Measurements from ENCODE around the gene KIF6.
"Not testable (repeated sequence)": the region's sequence is repeated elsewhere in the genome, so short reads cannot be mapped to it uniquely, and the experiment has no call there.

KIF6 gene

DNA sequence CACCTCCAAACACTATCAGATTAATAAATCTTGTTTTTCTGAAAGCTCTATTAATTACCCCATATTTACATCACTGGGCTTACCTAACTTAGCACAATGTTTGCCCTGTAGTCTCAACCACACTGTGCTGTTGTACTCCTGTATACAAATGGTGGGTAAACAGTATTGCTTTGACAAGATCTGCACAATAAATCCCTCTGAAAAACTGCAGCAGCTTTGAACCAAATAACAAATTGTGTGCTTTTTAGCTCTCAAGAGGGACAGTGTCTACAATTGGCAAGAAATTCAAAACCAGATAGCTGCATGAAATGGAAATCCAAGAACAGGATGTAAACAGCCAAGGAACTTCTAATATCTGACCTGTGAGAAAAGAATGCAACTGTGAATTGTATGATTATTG lies 10.4 kb downstream of the KIF6 start:
- no peak for DNase-seq (ENCODE audit: low read depth in 2 of 2)

DNA sequence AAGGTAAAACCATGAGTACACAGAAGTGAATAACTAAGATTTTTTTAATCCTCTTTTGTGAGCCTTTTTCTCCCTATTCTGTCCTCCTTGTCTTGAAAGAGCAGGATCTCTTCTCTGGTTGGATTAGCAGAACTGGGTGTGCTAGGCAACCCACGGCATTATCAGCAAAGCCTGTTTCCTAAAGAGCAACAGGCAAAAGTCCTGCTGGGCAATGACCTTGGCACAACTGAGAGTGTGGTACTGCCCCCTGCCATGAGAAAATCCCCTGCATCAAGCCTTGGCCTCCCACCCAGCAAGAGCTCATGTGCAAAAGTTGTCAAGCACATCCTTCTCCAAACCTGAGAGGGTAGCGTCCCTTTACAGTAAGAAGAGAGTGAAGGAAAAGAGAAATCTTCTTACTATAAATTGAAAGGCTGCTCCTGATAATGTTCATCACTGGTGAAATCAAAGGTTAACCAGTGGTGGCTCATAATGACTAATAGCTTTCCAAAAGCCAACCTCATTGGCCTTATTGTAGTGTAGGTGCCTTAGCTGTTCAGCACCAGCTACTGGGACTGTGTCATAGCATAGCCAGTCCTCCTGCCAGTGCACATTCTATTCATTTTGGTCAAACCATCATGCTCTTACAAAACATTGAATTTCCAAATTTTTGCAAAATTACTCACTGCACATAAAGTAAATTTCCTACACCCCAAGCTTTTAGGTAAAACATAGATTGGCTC lies 17.1 kb downstream of the KIF6 start:
- DNase-seq (ENCODE audit: low read depth in 2 of 2) = no peak

DNA sequence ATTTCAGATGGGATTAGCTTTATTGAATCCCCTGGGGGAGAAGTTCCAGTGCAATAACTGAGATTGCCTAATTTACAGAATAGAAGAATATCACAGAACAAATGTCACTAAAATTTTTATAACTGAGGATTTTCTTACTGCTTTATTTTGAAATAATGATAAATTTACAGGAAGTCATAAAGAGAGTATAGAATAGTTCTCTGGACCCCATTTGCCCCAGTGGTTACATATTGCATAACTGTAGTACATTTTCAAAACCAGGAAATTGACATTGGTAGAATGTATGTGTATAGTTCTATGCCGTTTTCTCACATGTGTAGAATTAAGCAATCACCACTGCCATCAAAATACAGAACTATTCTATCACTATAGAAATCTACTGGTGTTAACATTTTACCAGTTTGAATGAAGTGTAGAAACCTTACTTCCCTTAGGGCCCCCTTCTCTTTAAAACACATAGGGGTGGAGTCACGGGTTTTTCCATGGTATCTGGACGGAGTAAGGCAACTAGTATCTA lies 18.3 kb downstream of the KIF6 start:
- no peak for DNase-seq (ENCODE audit: low read depth in 2 of 2)

DNA sequence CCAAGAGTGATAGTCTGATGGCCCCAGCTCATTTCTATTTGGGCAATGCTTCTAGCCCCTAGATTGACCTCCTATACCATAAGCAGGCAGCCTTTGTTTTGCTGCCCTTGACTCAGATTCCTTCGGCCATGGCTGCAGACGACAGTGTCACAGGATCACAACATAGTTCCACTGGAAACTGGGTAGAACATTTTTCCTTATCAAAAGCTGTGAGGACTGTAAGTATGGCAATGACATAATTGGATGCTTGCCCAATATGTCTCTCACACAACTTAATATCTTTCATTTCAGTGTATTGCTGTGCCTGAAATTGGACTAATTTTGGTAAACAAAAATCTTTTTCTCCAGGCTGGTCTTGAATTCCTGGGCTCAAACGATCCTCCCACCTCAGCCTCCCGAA lies 22.9 kb downstream of the KIF6 start:
- no peak for DNase-seq (ENCODE audit: low read depth in 2 of 2)

DNA sequence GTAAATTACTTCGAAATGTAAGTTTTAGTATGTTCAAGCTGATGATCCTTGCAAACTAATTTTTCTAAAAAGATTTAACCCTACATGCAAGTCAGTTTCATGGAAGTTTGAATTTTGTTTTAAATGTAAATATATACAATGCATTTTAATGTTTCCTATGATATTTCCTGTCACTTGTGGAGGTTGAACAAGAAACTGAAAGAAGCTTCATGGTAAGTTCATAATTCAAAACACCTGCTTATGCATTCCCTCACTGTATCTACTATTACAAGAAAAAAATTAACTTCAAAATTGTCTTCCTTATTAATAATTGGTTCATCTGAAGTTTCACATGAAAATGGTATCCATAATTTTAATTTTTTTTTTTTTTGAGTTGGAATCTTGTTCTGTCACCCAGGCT lies 24.8 kb downstream of the KIF6 start:
- no peak for DNase-seq (ENCODE audit: low read depth in 2 of 2)

DNA sequence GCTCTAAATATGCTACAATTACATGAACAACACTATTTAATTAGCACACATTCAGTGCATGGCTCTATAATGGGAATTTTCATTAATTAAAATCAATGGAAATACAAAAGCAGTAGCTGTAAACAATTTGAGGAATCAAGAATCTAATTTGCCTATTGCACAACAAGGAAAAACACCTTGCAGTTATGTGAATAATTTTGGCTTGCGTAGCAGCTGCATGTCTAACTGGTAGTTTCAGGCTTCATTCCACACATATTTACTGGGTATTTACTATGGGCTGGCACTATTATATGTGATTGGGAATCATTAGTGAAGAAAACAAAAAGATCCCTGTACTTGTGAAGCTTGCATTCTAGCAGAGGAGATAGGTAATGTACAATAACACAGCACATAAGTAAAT lies 26.4 kb downstream of the KIF6 start:
- no peak for DNase-seq (ENCODE audit: low read depth in 2 of 2)

DNA sequence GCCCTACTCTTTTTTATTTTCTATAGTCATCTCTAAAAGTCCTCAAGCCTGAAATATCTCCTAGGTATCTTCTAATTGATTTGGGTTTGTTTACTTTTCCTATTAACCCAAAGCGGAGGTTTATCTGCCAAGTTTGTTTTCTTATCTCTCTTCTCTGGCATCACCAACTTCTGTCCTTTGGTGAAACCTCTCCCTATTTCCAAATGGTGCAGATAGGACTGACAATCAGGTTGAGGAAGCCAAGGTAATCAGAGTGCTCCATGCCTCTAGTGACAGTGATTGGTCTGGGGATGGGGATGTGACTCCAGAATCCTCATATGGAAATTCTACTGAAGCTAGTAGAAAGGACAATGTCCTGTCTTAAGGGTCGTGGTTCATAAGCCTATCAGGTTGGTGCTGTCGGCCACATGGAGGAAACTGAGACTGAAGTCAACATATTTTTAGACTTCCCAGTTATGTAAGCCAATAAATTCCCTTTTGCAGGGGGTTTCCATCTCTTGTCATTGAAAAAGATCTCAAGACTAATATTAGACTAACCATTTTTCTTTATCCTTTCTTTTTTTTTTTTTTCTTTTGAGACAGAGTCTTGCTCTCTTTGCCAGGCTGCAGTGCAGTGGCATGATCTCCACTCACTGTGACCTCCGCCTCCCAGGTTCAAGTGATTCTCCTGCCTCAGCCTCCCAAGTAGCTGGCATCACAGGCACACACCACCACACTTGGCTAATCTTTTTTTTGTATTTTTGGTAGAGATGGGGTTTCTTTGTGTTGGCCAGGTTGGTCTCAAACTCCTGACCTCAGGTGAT lies 28.0 kb downstream of the KIF6 start:
- DNase-seq (ENCODE audit: low read depth in 2 of 2) = no peak

DNA sequence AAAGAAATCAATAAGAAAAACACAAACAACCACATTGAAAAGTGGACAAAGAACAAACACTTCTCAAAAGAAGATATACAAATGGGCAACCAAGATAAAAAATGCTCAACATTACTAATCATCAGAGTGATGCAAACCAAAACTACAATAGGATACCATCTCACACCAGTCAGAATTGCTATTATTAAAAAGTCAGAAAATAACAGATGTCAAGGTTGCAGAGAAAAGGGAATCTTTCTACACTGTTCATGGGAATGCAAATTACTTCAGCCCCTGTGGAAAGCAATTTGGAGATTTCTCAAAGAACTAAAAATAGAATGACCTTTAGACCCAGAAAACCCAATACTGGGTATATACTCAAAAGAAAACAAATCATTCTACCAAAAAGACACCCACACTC lies 29.8 kb downstream of the KIF6 start:
- DNase-seq (ENCODE audit: low read depth in 2 of 2) = no peak

DNA sequence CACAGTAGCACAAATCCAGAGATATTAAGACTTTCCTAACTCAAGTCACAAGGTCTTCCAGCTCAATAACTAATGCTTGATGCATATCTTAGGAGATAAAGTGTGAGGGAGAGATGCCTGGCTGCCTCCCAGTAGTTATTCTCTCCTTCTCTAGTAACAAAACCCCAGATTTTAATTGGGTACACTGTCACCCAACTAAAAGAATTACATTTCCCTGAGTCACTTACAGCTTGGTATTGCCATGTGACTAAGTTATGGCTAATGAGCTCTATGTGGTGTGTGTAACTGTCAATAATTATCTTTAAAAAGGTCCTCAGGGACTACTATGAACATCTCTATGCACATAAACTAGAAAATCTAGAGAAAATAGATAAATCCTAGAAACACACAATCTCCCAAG lies 32.0 kb downstream of the KIF6 start:
- DNase-seq (ENCODE audit: low read depth in 2 of 2) = no peak

DNA sequence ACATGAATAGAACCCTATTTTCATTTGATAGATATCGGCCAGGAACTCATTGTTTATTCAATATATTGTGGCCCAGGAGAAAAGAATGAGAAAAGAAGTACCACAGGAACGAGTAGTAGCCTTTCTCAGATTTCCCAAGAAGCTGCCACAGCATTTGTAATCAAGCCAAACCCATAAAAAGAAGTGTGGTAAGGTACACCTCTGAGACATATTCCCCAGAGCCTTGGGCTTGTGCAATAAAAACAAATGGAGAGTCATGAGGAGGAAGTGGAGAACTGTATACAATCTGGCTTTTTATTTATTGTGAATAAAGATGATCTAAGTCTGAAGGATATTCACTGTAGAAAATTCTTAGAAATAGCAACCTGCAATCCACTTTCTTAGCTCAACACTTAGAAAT lies 36.7 kb downstream of the KIF6 start:
- no peak for DNase-seq (ENCODE audit: low read depth in 2 of 2)

DNA sequence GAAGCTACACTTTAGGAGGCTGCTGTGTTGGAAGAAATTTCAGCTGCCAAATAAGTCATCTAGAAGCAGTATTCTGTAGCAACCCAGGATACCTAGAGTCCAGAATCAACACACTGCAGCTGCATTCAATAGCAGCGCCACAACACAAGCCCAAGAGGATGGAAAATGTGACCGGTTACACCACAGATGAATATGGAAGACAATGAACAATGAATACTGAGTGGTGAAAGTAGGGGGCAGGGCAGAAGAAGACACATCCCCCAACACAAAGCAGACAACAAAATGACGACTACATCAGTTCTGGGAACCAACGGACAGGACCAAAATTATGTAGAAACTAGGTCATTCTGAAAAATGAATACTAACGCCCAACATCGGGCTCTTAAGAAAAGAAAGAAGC lies 38.2 kb downstream of the KIF6 start:
- no peak for DNase-seq (ENCODE audit: low read depth in 2 of 2)

DNA sequence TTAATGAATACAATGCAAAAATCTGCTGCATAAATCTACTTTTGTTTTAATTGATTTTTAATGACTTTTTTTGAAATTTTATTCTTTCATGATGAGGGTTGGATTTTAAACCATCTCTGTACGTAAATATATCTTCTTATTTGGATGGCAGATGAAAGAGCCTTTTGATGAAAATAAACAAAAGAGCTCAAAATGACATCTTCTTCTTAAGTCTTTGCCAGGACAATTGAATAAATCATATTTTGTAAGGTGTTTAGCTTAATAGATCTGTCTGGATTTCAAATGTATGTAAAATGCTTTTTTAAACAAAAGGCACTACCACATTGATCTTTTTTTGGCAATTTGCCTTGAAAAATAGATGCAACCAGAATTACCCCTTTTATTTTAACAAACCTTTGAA lies 39.3 kb downstream of the KIF6 start:
- DNase-seq (ENCODE audit: low read depth in 2 of 2) = no peak

DNA sequence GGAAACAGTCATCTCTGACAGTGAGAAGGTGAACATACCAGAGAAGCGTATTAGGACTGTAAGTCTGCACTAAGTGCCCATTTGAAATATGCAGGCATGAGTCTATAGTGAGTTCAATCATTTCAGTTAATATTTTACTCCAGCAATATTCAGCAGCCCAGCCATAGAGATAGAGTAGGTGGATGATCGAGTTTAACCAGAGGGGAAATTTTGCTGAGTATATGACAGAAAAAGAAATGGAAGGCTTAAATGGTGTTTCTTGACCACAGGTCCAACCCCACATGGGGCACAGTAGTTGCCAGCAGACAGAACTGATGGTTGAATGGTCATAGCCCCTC lies 39.8 kb downstream of the KIF6 start:
- no peak for DNase-seq (ENCODE audit: low read depth in 2 of 2)

DNA sequence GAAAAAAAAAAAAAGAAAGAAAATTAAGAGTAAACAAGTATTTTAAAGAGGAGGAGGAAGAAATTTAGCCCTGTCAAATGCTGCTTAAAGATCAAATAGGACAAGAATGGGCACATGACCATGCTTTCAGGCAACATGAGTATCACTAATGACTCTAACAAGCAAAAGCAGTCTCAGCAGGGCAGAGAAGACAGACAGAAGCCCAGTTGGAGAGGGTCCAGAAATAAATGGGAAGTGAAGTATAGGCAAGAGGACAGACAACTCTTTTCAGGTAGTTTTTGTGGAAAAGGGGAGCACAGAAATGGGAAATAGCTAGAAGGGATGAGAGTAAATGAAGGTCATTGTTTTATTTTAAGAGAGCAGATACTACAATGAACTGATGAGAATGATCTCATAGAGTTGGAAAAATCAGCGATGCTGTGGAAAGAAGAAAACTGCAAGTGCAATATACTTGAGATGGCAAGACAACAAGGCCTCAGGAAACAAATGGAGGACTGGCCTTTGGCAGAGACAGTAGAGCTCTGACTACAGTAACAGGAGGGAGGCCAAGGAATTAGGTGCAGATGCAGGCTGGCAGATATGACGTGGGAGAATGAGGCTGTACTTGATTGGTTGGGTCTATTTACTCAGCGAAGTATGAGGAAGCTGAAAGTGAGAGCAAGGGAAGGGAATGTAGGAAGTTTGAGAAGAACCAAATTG lies 40.3 kb downstream of the KIF6 start:
- DNase-seq (ENCODE audit: low read depth in 2 of 2) = no peak

DNA sequence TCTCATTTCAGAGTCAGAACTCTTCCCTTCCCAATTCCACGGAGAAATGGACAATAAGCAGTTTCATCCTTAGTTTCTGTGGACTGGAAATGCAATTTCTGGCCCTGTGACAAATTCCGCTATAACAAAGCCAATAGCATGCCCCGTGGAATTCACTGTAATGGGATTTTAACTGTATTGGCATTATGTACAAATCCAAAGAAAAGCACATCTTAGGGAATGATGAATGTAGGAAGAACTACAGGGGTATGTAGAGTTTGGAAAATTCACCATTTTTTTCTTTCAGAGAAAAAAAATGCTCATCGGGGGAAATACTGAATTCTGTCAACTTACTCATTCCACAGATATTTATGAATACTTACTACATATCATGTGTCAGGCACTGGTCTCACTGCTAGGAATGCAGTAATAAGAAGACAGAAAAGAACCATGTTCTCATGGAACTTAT lies 43.5 kb downstream of the KIF6 start:
- DNase-seq (ENCODE audit: low read depth in 2 of 2) = no peak

DNA sequence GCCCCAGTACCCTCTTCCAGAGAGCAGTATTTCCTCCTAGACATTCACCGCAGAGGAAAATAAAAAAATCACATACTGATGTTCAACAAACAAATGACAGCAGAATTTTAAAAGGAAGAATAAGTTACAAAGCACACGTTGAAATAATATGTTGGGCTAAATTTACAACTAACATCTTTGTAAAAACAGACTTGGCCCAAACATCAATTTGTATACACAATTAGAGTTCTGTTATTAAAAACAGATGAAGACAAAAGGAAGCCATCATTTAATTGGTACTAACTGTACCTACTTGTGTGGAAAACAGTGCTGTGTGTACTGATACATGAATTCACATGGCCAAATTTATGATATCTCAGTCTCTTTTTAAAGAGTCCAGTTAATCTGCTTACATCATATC lies 46.3 kb downstream of the KIF6 start:
- no peak for DNase-seq (ENCODE audit: low read depth in 2 of 2)

DNA sequence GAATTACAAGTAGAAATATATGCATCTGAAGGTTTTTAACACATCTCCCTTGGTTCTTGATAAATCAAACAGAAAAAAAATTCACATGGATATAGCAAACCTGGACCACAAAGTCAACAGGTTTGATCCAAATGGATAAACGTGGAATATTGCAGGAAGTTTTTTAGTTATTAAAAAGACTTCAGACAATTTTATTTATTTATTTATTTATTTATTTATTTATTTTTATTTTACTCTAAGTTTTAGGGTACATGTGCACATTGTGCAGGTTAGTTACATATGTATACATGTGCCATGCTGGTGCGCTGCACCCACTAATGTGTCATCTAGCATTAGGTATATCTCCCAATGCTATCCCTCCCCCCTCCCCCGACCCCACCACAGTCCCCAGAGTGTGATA lies 47.9 kb downstream of the KIF6 start:
- DNase-seq (ENCODE audit: low read depth in 2 of 2) = not testable (repeated sequence)

DNA sequence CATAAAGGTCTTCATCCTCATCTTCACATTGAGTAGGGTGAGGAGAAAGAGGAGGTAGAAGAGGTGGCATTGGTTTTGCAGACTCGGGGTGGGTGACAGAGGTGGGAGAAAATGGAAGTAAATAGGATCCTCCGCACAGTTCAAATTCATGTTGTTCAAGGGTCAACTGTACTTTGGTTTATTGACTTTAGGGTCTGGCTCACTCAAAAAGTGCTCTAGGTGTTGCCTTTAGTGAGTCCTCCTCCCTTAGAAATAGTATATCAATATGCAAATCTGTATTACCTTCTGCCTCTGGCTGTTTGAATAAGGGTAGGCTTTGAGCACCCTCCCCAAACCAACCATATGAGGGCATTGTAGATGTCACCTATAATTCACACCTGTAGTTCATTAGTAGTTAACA lies 54.7 kb downstream of the KIF6 start:
- DNase-seq (ENCODE audit: low read depth in 2 of 2) = no peak

DNA sequence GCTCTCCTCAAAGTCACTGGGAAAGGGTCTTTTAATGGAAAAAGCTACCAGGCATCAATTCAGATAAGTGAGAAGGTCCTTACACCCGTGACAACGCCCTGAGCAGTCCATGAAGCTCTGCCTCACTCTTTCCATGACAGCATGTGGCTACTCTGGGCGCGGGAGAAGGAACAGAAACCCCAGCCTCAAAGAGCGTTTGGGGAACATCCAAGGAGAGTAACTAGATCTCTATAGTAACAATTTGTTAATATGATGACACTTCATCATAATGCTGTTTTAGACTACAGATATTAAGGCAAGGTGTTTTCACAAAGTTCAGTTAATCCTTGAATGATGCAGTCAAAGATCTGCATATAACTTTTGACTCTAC lies 55.2 kb downstream of the KIF6 start:
- no peak for DNase-seq (ENCODE audit: low read depth in 2 of 2)

DNA sequence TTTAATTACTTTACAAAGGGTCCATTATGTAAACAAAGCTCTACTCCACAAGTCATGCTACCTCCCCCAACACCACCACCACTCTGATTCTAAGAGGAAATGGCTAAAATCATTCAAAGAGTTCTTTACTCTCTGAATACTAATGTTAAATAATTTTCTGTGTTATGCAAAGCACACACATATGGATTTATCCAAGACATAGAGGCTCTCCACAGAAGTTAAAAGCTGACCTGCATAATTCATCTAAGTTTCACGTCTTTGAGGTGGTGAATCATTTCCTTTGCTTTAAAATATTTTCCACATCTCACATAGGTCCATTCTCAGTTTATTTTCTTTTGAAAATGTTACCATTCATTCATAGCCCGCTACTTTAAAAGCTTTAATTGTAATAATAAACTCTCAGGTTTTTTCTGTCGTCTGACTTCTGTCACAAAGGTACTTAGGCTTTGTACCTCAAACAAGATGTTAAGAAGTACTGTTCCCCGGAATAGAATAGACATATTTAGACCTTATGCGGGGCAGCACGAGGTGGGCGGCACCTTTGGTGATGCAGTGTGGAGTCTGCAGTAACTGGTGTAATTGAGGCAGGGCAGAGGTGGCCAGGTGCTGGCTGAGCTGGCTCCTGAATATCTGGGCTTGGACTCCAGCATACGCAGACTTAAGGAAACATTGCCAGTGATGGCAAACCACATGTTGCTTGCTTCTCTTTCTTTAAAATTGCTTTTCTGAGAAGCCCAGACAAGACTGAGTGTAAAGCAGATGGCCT lies 55.8 kb downstream of the KIF6 start:
- no peak for DNase-seq (ENCODE audit: low read depth in 2 of 2)

DNA sequence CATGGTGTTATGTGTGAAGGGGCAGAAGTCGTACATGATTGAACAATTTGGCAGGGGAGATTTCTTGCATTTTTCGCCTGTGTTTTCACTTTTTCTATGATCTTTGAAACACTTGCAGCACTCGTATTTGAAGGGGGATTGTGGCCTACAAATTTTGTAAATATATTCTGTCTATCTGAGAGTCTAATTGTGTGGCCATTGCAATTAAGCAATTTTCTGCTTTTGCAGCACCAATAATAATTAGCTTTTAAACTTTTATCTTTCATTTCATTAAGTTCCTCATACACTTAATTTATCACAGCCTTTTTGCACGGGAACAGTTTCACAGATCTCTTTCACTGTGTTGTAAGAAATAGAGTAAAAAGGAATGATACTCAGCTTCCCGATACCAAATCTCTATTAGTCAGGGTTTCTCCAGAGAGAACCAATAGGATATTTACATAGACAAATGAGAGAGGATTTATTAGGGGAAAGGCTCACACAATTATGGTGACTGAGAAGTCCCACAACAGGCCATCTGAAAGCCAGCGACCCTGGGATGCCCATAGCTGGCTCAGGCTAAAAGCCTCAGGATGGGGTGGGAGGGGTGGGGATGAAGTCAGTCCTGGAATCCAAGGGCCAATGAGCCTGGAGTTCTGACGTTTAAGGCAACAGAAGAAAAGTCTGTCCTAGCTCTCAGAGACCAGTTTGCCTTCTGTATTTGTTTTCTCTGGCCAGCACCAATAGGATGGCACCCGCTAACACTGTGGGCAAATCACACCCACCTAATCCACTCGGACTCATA lies 58.3 kb downstream of the KIF6 start:
- no peak for DNase-seq (ENCODE audit: low read depth in 2 of 2)

Data from stimulated activated CD4-positive, alpha-beta T cell treated with anti-CD3 and anti-CD28 coated beads, Interleukin-15, amount 100 ng/mL, for 48 hours (primary cell).